ENCODE measurements around the gene HOXA5. TPM values are rescaled to one million over a fixed set of nuclear protein-coding genes. Genes with fewer than 3 reads are reported as not detected.
A peak's percentile ranks its signal among the peaks of the same experiment; 100 is the strongest.

The HOXA5 gene
- total and polyA plus RNA-seq, 11 donors, result 0.07 to 2.8 (median 0.36) TPM; not detected in 7

- peak overlapping the region in 1 of 12 donors; percentile 15 for H3K4me3 ChIP-seq
- intact Hi-C loops (cut with DNase I), result loop anchor here in 5 of 10 donors (10.0 kb wide), 3 partner anchors 1070 to 1290 kb away; no protein-coding TSS in a partner anchor
- WGBS, 4 donors, result 14 to 22% (median 21%) methylated on average over 10 of the region's 10 CpGs
- ATAC-seq, result no peak
- peaks cover 88 to 100% (median 99%) of the 10 kb centered on the region in 9 donors for H3K27me3 ChIP-seq
- peak in 1 of 5 donors; percentile 48 for DNase-seq
- no peak overlapping the region for H3K27ac ChIP-seq
- no peaks in the 10 kb centered on the region for H3K9me3 ChIP-seq
- peaks cover 3 to 58% (median 21%) of the 10 kb centered on the region in 12 donors for H3K4me1 ChIP-seq
- TF ChIP-seq CTCF (IDR thresholded peaks at IDR 0.05), result no peak
- no peak for TF ChIP-seq POLR2A (IDR thresholded peaks at IDR 0.05)
- no peaks in the 10 kb centered on the region for H3K36me3 ChIP-seq
Measured at GRCh38 chr7:27154369-27154768, 10.9 kb upstream of the HOXA5 start.

- H3K27me3 ChIP-seq, result peaks cover 88 to 100% (median 99%) of the 10 kb centered on the region in 9 donors
- no peaks in the 10 kb centered on the region for H3K9me3 ChIP-seq
- no peak overlapping the region for H3K4me3 ChIP-seq
- no peak for ATAC-seq
- 22 to 31% (median 27%) methylated on average over 3 of the region's 3 CpGs for WGBS, 4 donors
- no peak for DNase-seq
- H3K4me1 ChIP-seq, result peaks cover 3 to 55% (median 21%) of the 10 kb centered on the region in 12 donors
- H3K27ac ChIP-seq, result no peak overlapping the region
- intact Hi-C loops (cut with DNase I), result loop anchor here in 5 of 10 donors (10.0 kb wide), 3 partner anchors 1069 to 1289 kb away; no protein-coding TSS in a partner anchor
- H3K36me3 ChIP-seq, result no peaks in the 10 kb centered on the region
- TF ChIP-seq POLR2A (IDR thresholded peaks at IDR 0.05) (no peak), CTCF (IDR thresholded peaks at IDR 0.05) (no peak)
Measured at GRCh38 chr7:27153526-27153925, 10.0 kb upstream of the HOXA5 start.

- Histone ChIP-seq H3K4me3 (peak overlapping the region in 1 of 12 donors; percentile 9), H3K36me3 (no peaks in the 10 kb centered on the region), H3K4me1 (peaks cover 3 to 59% (median 23%) of the 10 kb centered on the region in 12 donors), H3K27me3 (peaks cover 87 to 100% (median 99%) of the 10 kb centered on the region in 9 donors), H3K9me3 (no peaks in the 10 kb centered on the region), H3K27ac (peak overlapping the region in 1 of 12 donors; percentile 92)
- WGBS, 4 donors, result 10 to 20% (median 11%) methylated on average over 12 to 22 of the region's 22 CpGs
- TF ChIP-seq CTCF (IDR thresholded peaks at IDR 0.05), result no peak
- no peak for TF ChIP-seq POLR2A (IDR thresholded peaks at IDR 0.05)
- ATAC-seq (no peak), DNase-seq (peak in 2 of 5 donors; percentile 10 to 48)
- intact Hi-C loops (cut with DNase I), result loop anchor here in 5 of 10 donors (10.0 kb wide), 3 partner anchors 1068 to 1288 kb away; no protein-coding TSS in a partner anchor
Measured at GRCh38 chr7:27152816-27153442, 9.4 kb upstream of the HOXA5 start.

All from heart left ventricle (tissue), 16 donors.